Fibroblast of villous mesenchyme (primary cell): Measurements from ENCODE around the gene ANKFY1. TPM values are rescaled to one million over a fixed set of nuclear protein-coding genes. Genes with fewer than 3 reads are reported as not detected.
A peak's percentile ranks its signal among the peaks of the same experiment; 100 is the strongest.

ENCODE experiments used
- DNase-seq: peaks from one replicate; pipeline ENCODE4 v3.0.0-alpha.2; 2010; ENCODE audit warnings: low read depth
- H3K4me3 ChIP-seq: 2 replicates; pipeline ENCODE4 v1.5.1; 2011; ENCODE audit warnings: low read depth, mild to moderate bottlenecking, low read length
- CTCF ChIP-seq: IDR thresholded peaks from 2 replicates; pipeline ENCODE4 v1.5.1; 2012; ENCODE audit warnings: low read depth, mild to moderate bottlenecking, low read length; ENCODE audit not compliant: insufficient read depth
- total RNA-seq: library from RNA; depleted of rRNA; stranded (reverse); fragments of >200 nt; gene quantifications from 2 replicates; pipeline ENCODE4 v1.2.3, GENCODE V29; 2012

The ANKFY1 gene
- total RNA-seq, 1 donor = 58.7 TPM

- no peak for DNase-seq
- TF ChIP-seq CTCF = no peak
- H3K4me3 ChIP-seq = no peak overlapping the region
Observed at GRCh38 chr17:4272972-4273368, 9.2 kb upstream of the ANKFY1 start.

- no peak for DNase-seq
- H3K4me3 ChIP-seq = no peak overlapping the region
- TF ChIP-seq CTCF = no peak
Observed at GRCh38 chr17:4272213-4272971, 8.6 kb upstream of the ANKFY1 start.

GRCh38 chr17:4270736-4271135, 7.0 kb upstream of the ANKFY1 start:
- no peak overlapping the region for H3K4me3 ChIP-seq
- DNase-seq = no peak
- no peak for TF ChIP-seq CTCF

- no peak for TF ChIP-seq CTCF
- no peak overlapping the region for H3K4me3 ChIP-seq
- DNase-seq = no peak
Observed at GRCh38 chr17:4269915-4270314, 6.1 kb upstream of the ANKFY1 start.

- no peak for DNase-seq
- H3K4me3 ChIP-seq = no peak overlapping the region
- TF ChIP-seq CTCF = no peak
Observed at GRCh38 chr17:4267402-4267801, 3.6 kb upstream of the ANKFY1 start.

- DNase-seq = no peak
- H3K4me3 ChIP-seq = no peak overlapping the region
- TF ChIP-seq CTCF = no peak
Observed at GRCh38 chr17:4266550-4266949, 2.8 kb upstream of the ANKFY1 start.

GRCh38 chr17:4262703-4263102, 1.1 kb downstream of the ANKFY1 start:
- TF ChIP-seq CTCF = no peak
- no peak for DNase-seq
- H3K4me3 ChIP-seq = peak overlapping the region; percentile 81
